Suprapubic skin (tissue), 4 donors: ENCODE results near the gene VMAC. TPM values are rescaled to one million over a fixed set of nuclear protein-coding genes. Genes with fewer than 3 reads are reported as not detected.

Experiments used
- DNase-seq, 2 donors: peaks; one replicate each; pipeline ENCODE4 v3.0.0-alpha.2; 2019; ENCODE audit warnings: low spot score in 2 of 2
- H3K27ac ChIP-seq: fragments of 200-600 bp; sonication (generic); one replicate; pipeline ENCODE4 v1.5.1; 2019
- H3K27me3 ChIP-seq: fragments of 200-600 bp; sonication (generic); one replicate; pipeline ENCODE4 v1.5.1; 2019
- H3K36me3 ChIP-seq: fragments of 200-600 bp; sonication (generic); one replicate; pipeline ENCODE4 v1.5.1; 2019
- H3K4me1 ChIP-seq: fragments of 200-600 bp; sonication (generic); one replicate; pipeline ENCODE4 v1.5.1; 2019
- H3K4me3 ChIP-seq: fragments of 200-600 bp; sonication (generic); one replicate; pipeline ENCODE4 v1.5.1; 2019; ENCODE audit warnings: mild to moderate bottlenecking
- H3K9me3 ChIP-seq: fragments of 200-600 bp; sonication (generic); one replicate; pipeline ENCODE4 v1.5.1; 2019
- EP300 ChIP-seq: sonication (generic); formaldehyde crosslinking; IDR thresholded peaks from one replicate; pipeline ENCODE4 v1.6.1; 2017; ENCODE audit warnings: antibody characterized with exemption
- POLR2A ChIP-seq, 2 donors: fragments of 450-650 bp; IDR thresholded peaks; one replicate each; pipeline ENCODE4 v1.6.1; 2017; ENCODE audit warnings: antibody characterized with exemption in 2 of 2, mild to moderate bottlenecking in 2 of 2, moderate library complexity in 2 of 2
- POLR2AphosphoS5 ChIP-seq, 3 donors: sonication (generic); formaldehyde crosslinking; IDR thresholded peaks; one replicate each; pipeline ENCODE4 v1.6.1; 2017; ENCODE audit warnings: antibody characterized with exemption in 3 of 3
- WGBS: methylation state at CpG from one replicate; pipeline ENCODE4 v1.1.5; 2018; 5-methylcytosine and 5-hydroxymethylcytosine counted together
- total RNA-seq, 4 donors: library from RNA; depleted of rRNA; stranded (reverse); fragments of >200 nt; gene quantifications; one replicate each; pipeline ENCODE4 v1.1.0, GENCODE V29; 2016
- TF ChIP-seq, protein P1 (sequence below), 2 donors: fragments of 200-600 bp in 1 of 2; fragments of 450-650 bp in 1 of 2; sonication (generic) in 1 of 2; IDR thresholded peaks; one replicate each; pipeline ENCODE4 v1.5.1; 2016 to 2019; ENCODE audit warnings: antibody characterized with exemption in 2 of 2, mild to moderate bottlenecking in 1 of 2, moderate library complexity in 1 of 2

Gene VMAC
- total RNA-seq, 4 donors from 2014 or later, result 7.4 to 15.4 (median 12.0) TPM

DNA sequence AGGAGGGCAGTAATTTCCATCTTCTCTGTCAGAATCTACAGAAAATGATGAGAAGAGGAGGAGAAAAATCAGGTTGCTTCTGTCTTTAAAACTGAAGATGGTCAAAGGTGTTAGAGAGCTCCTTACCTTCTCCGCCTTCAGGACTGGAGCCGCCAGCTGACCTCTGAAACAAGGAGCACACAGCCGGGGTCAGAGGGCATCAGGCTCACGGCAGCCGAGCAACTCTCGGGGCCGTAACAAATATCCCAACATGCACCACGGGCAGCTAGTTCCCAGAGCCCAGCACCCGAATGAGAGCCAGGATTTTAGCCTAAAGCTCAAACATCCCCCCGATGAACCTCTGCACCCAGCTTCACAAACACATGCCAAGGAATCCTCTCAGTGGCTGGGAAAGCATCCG lies 37.0 kb downstream of the VMAC start:
- H3K36me3 ChIP-seq, result peaks cover 45% of the 10 kb centered on the region
- no peak for DNase-seq
- WGBS, result 91% methylated on average over 11 of the region's 11 CpGs

DNA sequence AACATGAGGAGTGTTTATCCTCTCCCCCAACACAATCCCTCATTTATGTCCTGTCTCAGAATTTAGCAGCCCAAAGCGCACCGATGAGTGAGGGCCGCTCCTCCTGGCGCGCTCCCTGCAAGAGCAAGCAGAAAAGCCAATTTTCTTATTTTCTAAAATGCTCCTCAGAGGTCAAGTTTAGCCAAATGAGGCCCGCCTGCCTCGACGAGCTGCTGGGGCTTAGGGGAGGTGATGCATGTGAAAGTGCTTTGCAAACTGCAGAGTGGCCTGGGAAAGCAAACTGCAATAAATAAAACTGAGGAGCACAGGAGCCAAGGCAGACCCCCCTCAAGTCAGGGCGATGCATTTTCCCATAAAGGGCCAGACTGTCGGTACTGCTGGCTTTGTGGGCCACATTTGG lies 38.4 kb downstream of the VMAC start:
- no peak overlapping the region for H3K27ac ChIP-seq
- peaks cover 9% of the 10 kb centered on the region for H3K4me1 ChIP-seq
- TF ChIP-seq POLR2A (IDR thresholded peaks at IDR 0.05) (no peak), EP300 (no peak), POLR2AphosphoS5 (IDR thresholded peaks at IDR 0.05) (no peak)
- TF ChIP-seq, protein P1, sequence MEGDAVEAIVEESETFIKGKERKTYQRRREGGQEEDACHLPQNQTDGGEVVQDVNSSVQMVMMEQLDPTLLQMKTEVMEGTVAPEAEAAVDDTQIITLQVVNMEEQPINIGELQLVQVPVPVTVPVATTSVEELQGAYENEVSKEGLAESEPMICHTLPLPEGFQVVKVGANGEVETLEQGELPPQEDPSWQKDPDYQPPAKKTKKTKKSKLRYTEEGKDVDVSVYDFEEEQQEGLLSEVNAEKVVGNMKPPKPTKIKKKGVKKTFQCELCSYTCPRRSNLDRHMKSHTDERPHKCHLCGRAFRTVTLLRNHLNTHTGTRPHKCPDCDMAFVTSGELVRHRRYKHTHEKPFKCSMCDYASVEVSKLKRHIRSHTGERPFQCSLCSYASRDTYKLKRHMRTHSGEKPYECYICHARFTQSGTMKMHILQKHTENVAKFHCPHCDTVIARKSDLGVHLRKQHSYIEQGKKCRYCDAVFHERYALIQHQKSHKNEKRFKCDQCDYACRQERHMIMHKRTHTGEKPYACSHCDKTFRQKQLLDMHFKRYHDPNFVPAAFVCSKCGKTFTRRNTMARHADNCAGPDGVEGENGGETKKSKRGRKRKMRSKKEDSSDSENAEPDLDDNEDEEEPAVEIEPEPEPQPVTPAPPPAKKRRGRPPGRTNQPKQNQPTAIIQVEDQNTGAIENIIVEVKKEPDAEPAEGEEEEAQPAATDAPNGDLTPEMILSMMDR (IDR thresholded peaks at IDR 0.05), result no peak
- peaks cover 35% of the 10 kb centered on the region for H3K36me3 ChIP-seq
- no peak overlapping the region for H3K4me3 ChIP-seq
- DNase-seq, result no peak
- 77% methylated on average over 10 of the region's 10 CpGs for WGBS
- H3K9me3 ChIP-seq, result no peaks in the 10 kb centered on the region
- no peaks in the 10 kb centered on the region for H3K27me3 ChIP-seq

More for the DNA sequence above, 37.0 kb downstream of the VMAC start:
- no peaks in the 10 kb centered on the region for H3K27me3 ChIP-seq
- H3K4me3 ChIP-seq, result no peak overlapping the region
- H3K27ac ChIP-seq, result no peak overlapping the region
- TF ChIP-seq, protein P1 (IDR thresholded peaks at IDR 0.05), result no peak
- TF ChIP-seq EP300 (no peak), POLR2A (IDR thresholded peaks at IDR 0.05) (no peak), POLR2AphosphoS5 (IDR thresholded peaks at IDR 0.05) (no peak)
- no peaks in the 10 kb centered on the region for H3K9me3 ChIP-seq
- H3K4me1 ChIP-seq, result no peaks in the 10 kb centered on the region

DNA sequence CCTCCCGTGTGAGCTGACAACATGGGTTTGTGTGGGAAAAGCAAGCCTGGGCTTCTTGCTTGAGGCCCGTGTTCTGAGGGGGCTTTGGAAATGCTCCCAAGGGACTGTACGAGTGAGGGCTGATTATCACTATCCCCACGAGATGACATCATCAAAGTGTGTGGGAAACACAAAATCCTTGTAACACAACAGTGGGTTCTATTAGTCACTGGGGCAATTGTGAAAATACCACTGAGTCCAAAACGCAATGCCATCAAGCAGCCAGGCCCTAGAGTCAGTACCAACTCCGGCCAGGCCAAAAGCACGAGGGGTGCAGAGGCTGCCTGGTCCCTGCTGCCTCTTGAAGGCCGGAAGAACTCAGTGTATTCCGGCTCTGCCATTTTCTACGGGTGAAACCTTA lies 39.0 kb downstream of the VMAC start:
- no peak overlapping the region for H3K27ac ChIP-seq
- peaks cover 15% of the 10 kb centered on the region for H3K4me1 ChIP-seq
- no peak overlapping the region for H3K4me3 ChIP-seq
- no peak for DNase-seq
- TF ChIP-seq, protein P1 (IDR thresholded peaks at IDR 0.05), result no peak
- TF ChIP-seq POLR2AphosphoS5 (IDR thresholded peaks at IDR 0.05) (no peak), EP300 (no peak)
- 76% methylated on average over 10 of the region's 10 CpGs for WGBS
- no peaks in the 10 kb centered on the region for H3K9me3 ChIP-seq
- peaks cover 30% of the 10 kb centered on the region for H3K36me3 ChIP-seq
- no peaks in the 10 kb centered on the region for H3K27me3 ChIP-seq

DNA sequence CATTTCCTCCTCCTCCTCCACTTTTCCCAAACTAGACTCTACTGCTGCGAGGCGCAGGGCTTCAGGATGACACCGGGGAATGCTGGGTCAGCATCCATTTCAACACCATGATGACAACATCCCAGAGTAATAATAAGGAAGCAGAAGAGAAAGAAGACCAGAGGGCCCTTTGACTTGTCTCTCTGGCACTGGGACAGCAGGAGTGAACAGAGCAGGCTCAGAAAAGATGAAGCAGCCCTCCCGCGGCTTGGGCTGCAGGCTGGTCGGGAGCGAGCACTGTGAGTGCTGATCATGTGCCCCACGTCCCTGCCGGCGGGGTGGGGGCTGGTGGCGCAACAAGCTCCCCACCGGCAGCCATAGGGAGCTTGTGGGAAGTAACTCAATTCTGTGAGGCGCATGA lies 42.8 kb downstream of the VMAC start:
- WGBS, result 37% methylated on average over 13 of the region's 13 CpGs
- H3K36me3 ChIP-seq, result peaks cover 10% of the 10 kb centered on the region
- no peaks in the 10 kb centered on the region for H3K27me3 ChIP-seq
- peak in 1 of 2 donors; percentile 84 for DNase-seq
- H3K4me1 ChIP-seq, result peaks cover 39% of the 10 kb centered on the region
- H3K9me3 ChIP-seq, result no peaks in the 10 kb centered on the region
- no peak overlapping the region for H3K4me3 ChIP-seq
- no peak for TF ChIP-seq POLR2A (IDR thresholded peaks at IDR 0.05)
- TF ChIP-seq POLR2AphosphoS5 (IDR thresholded peaks at IDR 0.05), result no peak
- TF ChIP-seq EP300, result no peak
- TF ChIP-seq, protein P1 (IDR thresholded peaks at IDR 0.05), result no peak
- peak overlapping the region; percentile 16 for H3K27ac ChIP-seq

DNA sequence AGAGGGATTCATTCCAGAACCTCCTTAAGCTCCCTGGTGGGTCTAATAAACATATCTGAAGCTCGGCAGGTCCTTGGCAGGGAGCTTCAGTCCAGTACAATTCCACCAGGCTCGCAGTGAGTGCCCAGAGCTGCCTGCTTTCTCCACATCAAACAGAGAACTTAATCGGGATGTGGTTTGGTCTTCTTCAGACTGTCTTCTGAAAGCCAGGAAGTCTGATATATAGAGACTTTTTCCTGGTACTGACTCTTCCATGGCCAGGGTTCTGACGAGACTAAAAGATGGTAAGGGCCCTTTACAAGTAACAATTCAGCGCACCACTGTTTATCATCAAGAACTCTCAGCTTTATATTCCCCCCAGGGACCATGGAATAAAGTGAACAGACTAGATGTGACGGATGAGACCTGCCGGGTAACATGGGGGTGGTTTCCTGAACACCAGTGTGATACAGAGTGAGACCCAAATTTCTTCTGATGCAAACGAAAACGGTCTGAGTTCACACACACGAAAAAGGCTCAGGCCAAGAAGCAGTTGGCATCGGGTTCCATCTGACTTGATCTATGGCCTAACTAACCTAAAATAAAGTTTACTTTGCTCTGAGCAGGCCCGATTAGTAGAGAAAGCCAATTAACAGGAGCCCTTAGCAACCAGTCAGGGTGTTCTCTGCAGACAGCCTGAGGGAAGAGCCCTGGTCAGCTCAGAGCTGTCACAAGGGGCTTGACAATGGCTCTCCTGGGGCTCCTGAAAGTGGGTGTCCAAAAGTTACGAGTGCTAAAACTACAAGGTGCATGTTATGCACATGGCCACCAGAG lies 44.3 kb downstream of the VMAC start:
- no peak overlapping the region for H3K4me3 ChIP-seq
- H3K27ac ChIP-seq, result no peak overlapping the region
- H3K9me3 ChIP-seq, result no peaks in the 10 kb centered on the region
- peaks cover 10% of the 10 kb centered on the region for H3K36me3 ChIP-seq
- WGBS, result 74% methylated on average over 13 of the region's 13 CpGs
- no peak for TF ChIP-seq POLR2AphosphoS5 (IDR thresholded peaks at IDR 0.05)
- no peak for TF ChIP-seq POLR2A (IDR thresholded peaks at IDR 0.05)
- TF ChIP-seq, protein P1 (IDR thresholded peaks at IDR 0.05), result no peak
- TF ChIP-seq EP300, result no peak
- no peak for DNase-seq
- peaks cover 54% of the 10 kb centered on the region for H3K4me1 ChIP-seq
- no peaks in the 10 kb centered on the region for H3K27me3 ChIP-seq
